Common myeloid progenitor, CD34-positive (primary cell): Measurements from ENCODE around the gene SBDS.

ENCODE experiments used
- CTCF ChIA-PET: fragments of 350-600 bp; sonication (Branson Sonifier 250); formaldehyde crosslinking; loops from one replicate; lab custom pipeline; 2021; ENCODE audit warnings: antibody characterized with exemption; lab: Charles Lee
- POLR2A ChIA-PET: fragments of 350-600 bp; sonication (Branson Sonifier 250); formaldehyde crosslinking; loops from one replicate; lab custom pipeline; 2021; ENCODE audit warnings: antibody characterized with exemption; lab: Charles Lee
- DNase-seq, 3 donors: peaks; one replicate each; pipeline versions ENCODE4 v3.0.0 to v3.0.0-alpha.2; 2013
- H3K27ac ChIP-seq, 2 experiments: 1 replicate in 1 of 2; 2 replicates in 1 of 2; pipeline ENCODE4 v1.7.0; 2013; ENCODE audit warnings: inconsistent platforms in 2 of 2, low read length in 2 of 2, mild to moderate bottlenecking in 2 of 2, low read depth in 1 of 2, moderate library complexity in 1 of 2; ENCODE audit not compliant: severe bottlenecking in 2 of 2, insufficient read depth in 1 of 2, poor library complexity in 1 of 2
- H3K27me3 ChIP-seq, 5 experiments: replicated peaks in 2 of 5; 1 replicate in 3 of 5; 2 replicates in 2 of 5; pipeline versions ENCODE4 v1.6.1 to v1.7.0; 2013; ENCODE audit warnings: low read length in 4 of 5, mild to moderate bottlenecking in 2 of 5, moderate library complexity in 2 of 5, inconsistent platforms in 1 of 5; ENCODE audit not compliant: insufficient read depth in 5 of 5, control insufficient read depth in 4 of 5
- H3K36me3 ChIP-seq, 4 experiments: 1 replicate in 2 of 4; 2 replicates in 2 of 4; pipeline versions ENCODE4 v1.6.1 to v1.7.0; 2013; ENCODE audit warnings: low read length in 3 of 4, control low read depth in 1 of 4, mild to moderate bottlenecking in 1 of 4; ENCODE audit not compliant: control insufficient read depth in 4 of 4, insufficient read depth in 4 of 4
- H3K4me1 ChIP-seq, 4 experiments: 1 replicate in 3 of 4; 2 replicates in 1 of 4; pipeline versions ENCODE4 v1.6.1 to v1.7.1; 2013; ENCODE audit warnings: low read length in 3 of 4, mild to moderate bottlenecking in 3 of 4, control low read depth in 1 of 4, inconsistent platforms in 1 of 4, moderate library complexity in 1 of 4; ENCODE audit not compliant: control insufficient read depth in 4 of 4, insufficient read depth in 4 of 4; ENCODE audit errors: control extremely low read depth in 1 of 4
- H3K4me3 ChIP-seq, 7 experiments: 1 replicate in 4 of 7; 2 replicates in 3 of 7; pipeline versions ENCODE4 v1.5.1 to v1.7.0; 2013; ENCODE audit warnings: mild to moderate bottlenecking in 7 of 7, low read length in 6 of 7, moderate library complexity in 6 of 7, inconsistent platforms in 2 of 7, low read depth in 2 of 7, control low read depth in 1 of 7; ENCODE audit not compliant: insufficient read depth in 4 of 7, control insufficient read depth in 1 of 7; ENCODE audit errors: extremely low read depth in 1 of 7
- H3K9me3 ChIP-seq, 5 experiments: 1 replicate in 4 of 5; 2 replicates in 1 of 5; pipeline versions ENCODE4 v1.6.1 to v1.7.1; 2013; ENCODE audit warnings: low read length in 4 of 5, mild to moderate bottlenecking in 2 of 5, inconsistent platforms in 1 of 5, low read depth in 1 of 5, moderate library complexity in 1 of 5; ENCODE audit not compliant: control insufficient read depth in 4 of 5, insufficient read depth in 2 of 5; ENCODE audit errors: control extremely low read depth in 1 of 5
- WGBS: methylation state at CpG from one replicate; pipeline ENCODE4 v1.1.5; 2013; ENCODE audit not compliant: insufficient coverage; 5-methylcytosine and 5-hydroxymethylcytosine counted together

SBDS gene

GRCh38 chr7:66946545-66946944, 48.8 kb downstream of the SBDS start:
- CTCF ChIA-PET = interaction anchor here (0.8 kb wide), 1 partner anchor 12 kb away, joined by 3 read pairs; no protein-coding TSS in a partner anchor
- POLR2A ChIA-PET = no interaction called here
- Histone ChIP-seq H3K27me3 (no peaks in the 10 kb centered on the region), H3K9me3 (no peaks in the 10 kb centered on the region), H3K4me3 (no peak overlapping the region), H3K27ac (peak overlapping the region in 1 of 2 experiments; percentile 15), H3K4me1 (no peaks in the 10 kb centered on the region), H3K36me3 (peaks cover 11 to 76% (median 51%) of the 10 kb centered on the region in 4 experiments)
- 20% methylated on average over 1 of the region's 2 CpGs for WGBS
- DNase-seq = peak in 2 of 3 donors; percentile 21 to 29

- H3K27me3 ChIP-seq = no peaks in the 10 kb centered on the region
- H3K9me3 ChIP-seq = peaks cover 0 to 14% (median 0%) of the 10 kb centered on the region in 5 experiments
- POLR2A ChIA-PET = interaction anchor here (0.7 kb wide), 1 partner anchor 93 kb away, joined by 8 read pairs; no protein-coding TSS in a partner anchor
- H3K4me3 ChIP-seq = no peak overlapping the region
- no peak for DNase-seq
- H3K4me1 ChIP-seq = no peaks in the 10 kb centered on the region
- 98% methylated on average over 3 of the region's 4 CpGs for WGBS
- CTCF ChIA-PET = interaction anchor here (1.4 kb wide), 1 partner anchor 9 kb away, joined by 6 read pairs; no protein-coding TSS in a partner anchor
- H3K36me3 ChIP-seq = peaks cover 7 to 45% (median 27%) of the 10 kb centered on the region in 4 experiments
- H3K27ac ChIP-seq = no peak overlapping the region
Measured at GRCh38 chr7:66939325-66939724, 56.1 kb downstream of the SBDS start.

GRCh38 chr7:66937940-66938339, 57.4 kb downstream of the SBDS start:
- no peak for DNase-seq
- Histone ChIP-seq H3K27ac (no peak overlapping the region), H3K27me3 (no peaks in the 10 kb centered on the region), H3K4me1 (no peaks in the 10 kb centered on the region), H3K9me3 (peaks cover 0 to 14% (median 0%) of the 10 kb centered on the region in 5 experiments), H3K4me3 (no peak overlapping the region), H3K36me3 (peaks cover 5 to 36% (median 19%) of the 10 kb centered on the region in 4 experiments)
- ChIA-PET POLR2A (interaction anchor here (0.6 kb wide), 1 partner anchor 53 kb away, joined by 6 read pairs; no protein-coding TSS in a partner anchor), CTCF (interaction anchor here (1.2 kb wide), 1 partner anchor 16 kb away, joined by 3 read pairs; no protein-coding TSS in a partner anchor)
- 100% methylated on average over 1 of the region's 4 CpGs for WGBS
